Lung (tissue), 12 donors: Measurements from ENCODE around the gene TGDS. TPM values are rescaled to one million over a fixed set of nuclear protein-coding genes. Genes with fewer than 3 reads are reported as not detected.

Source experiments
- ATAC-seq: fragments of 200-7000 bp; cut with Tn5 transposase; one replicate; pipeline ENCODE4 v1.9.1; 2020; ENCODE audit warnings: moderate number of reproducible peaks; ENCODE audit not compliant: insufficient read depth, low FRiP score
- DNase-seq, 3 donors: peaks; one replicate each; pipeline ENCODE4 v3.0.0-alpha.2; 2013 to 2017
- H3K27ac ChIP-seq, 2 donors: one replicate each; pipeline ENCODE4 v1.5.1; 2013; ENCODE audit warnings: mild to moderate bottlenecking in 2 of 2, moderate library complexity in 2 of 2, control low read depth in 1 of 2, inconsistent platforms in 1 of 2, low read depth in 1 of 2, low read length in 1 of 2
- H3K27me3 ChIP-seq, 3 donors: one replicate each; pipeline ENCODE4 v1.5.1; 2013; ENCODE audit warnings: low read length in 2 of 3; ENCODE audit not compliant: control insufficient read depth in 3 of 3, insufficient read depth in 3 of 3
- H3K36me3 ChIP-seq, 4 donors: one replicate each; pipeline ENCODE4 v1.5.1; 2013; ENCODE audit warnings: low read length in 4 of 4, mild to moderate bottlenecking in 1 of 4, moderate library complexity in 1 of 4; ENCODE audit not compliant: control insufficient read depth in 4 of 4, insufficient read depth in 4 of 4
- H3K4me1 ChIP-seq, 5 donors: one replicate each; pipeline ENCODE4 v1.5.1; 2013; ENCODE audit warnings: low read length in 5 of 5, mild to moderate bottlenecking in 2 of 5, moderate library complexity in 1 of 5; ENCODE audit not compliant: control insufficient read depth in 5 of 5, insufficient read depth in 5 of 5
- H3K4me3 ChIP-seq: one replicate; pipeline ENCODE4 v1.5.1; 2013; ENCODE audit warnings: mild to moderate bottlenecking, control low read depth, moderate library complexity
- H3K9ac ChIP-seq, 2 donors: one replicate each; pipeline ENCODE4 v1.5.1; 2013; ENCODE audit warnings: low read length in 2 of 2, control low read depth in 1 of 2; ENCODE audit not compliant: insufficient read depth in 1 of 2
- H3K9me3 ChIP-seq, 4 donors: one replicate each; pipeline ENCODE4 v1.5.1; 2013; ENCODE audit warnings: low read length in 3 of 4, mild to moderate bottlenecking in 1 of 4, moderate library complexity in 1 of 4; ENCODE audit not compliant: control insufficient read depth in 4 of 4, insufficient read depth in 3 of 4
- CTCF ChIP-seq: IDR thresholded peaks from 2 replicates; pipeline ENCODE4 v1.5.1; 2012; ENCODE audit warnings: mild to moderate bottlenecking; ENCODE audit errors: control extremely low read depth, extremely low read depth
- WGBS, 2 donors: extraction: QIAGEN DNeasy Blood & Tissue Kit; methylation state at CpG; one replicate each; pipeline ENCODE4 v1.1.7; 2013; 5-methylcytosine and 5-hydroxymethylcytosine counted together
- polyA plus RNA-seq, 2 donors: library from polyadenylated mRNA; stranded (reverse); fragments of 200-250 nt; gene quantifications; one replicate each; pipeline ENCODE4 v1.2.1, GENCODE V29; 2013
- total RNA-seq, 2 donors: library from RNA; depleted of rRNA in 1 of 2; stranded (reverse); fragments of >200 nt in 1 of 2; gene quantifications; one replicate each; pipeline ENCODE4 v1.2.1, GENCODE V29; 2014 to 2021
- donor health status: control.
- donor health status: control.
- donor health status: Bipolar disorder and iron deficiency.
- donor health status: healthy.
- donor health status: DM: yes; HTN: yes; CAD: no.

Gene TGDS
- total and polyA plus RNA-seq, 4 donors, result 7.5 to 24.4 (median 9.1) TPM

DNA sequence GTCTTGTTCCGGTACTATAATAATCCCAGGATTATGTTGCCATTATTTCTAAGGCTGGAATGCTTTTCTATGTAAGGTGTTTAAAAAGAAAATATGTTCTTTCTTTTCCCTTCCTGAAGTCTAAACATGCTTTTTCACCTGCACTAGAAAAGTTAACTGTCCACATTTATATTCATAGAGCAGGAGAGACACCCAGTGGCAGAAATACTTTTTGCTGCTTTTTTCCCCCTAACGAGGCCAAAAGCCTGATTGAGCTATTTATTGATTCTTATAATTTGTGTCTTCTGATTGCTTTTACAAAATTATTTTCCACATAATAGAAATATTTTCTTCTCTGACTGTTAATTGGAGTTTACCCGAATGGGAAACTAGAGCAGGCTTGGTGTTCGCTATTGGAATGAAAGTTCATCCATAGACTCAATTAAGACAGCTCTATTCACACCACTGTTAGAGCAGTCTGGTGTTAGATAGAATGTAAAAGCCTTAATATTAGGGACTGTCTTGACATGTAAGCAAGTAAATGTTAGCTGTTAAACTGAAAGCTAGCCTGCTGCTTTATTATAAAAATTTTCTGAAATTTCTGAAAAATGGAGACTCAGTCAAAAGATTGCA, 21.5 kb upstream of the TGDS start:
- Histone ChIP-seq H3K4me3 (no peak overlapping the region), H3K4me1 (no peaks in the 10 kb centered on the region), H3K9me3 (no peaks in the 10 kb centered on the region), H3K36me3 (peaks cover 2 to 23% (median 4%) of the 10 kb centered on the region in 4 donors), H3K27ac (no peak overlapping the region), H3K27me3 (no peaks in the 10 kb centered on the region), H3K9ac (no peak overlapping the region)
- peak; percentile 38 for TF ChIP-seq CTCF
- no peak for ATAC-seq
- DNase-seq, result peak in 2 of 3 donors; percentile 55 to 63
- WGBS, 2 donors, result 73% methylated on average over 4 of the region's 4 CpGs

DNA sequence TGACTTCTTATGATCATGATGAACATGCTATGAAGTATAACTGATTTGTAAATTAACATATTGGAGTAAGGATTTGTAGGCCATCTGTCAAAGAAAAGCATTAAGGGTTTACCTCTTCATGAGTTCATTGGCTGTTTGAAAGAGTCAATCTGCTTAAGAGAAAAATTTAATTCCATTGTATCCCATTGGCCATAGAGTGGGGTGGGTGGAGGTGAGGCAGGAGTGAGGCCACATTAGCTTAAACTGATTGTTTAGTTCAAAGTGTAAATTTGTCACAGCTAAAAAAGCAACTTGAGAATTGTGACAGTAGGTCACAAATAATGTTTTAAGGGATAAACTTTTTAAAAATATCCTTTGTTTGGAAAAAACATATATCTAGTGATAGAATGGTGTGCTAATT, 17.1 kb upstream of the TGDS start:
- DNase-seq, result no peak
- Histone ChIP-seq H3K27ac (no peak overlapping the region), H3K4me1 (no peaks in the 10 kb centered on the region), H3K36me3 (peaks cover 2 to 20% (median 4%) of the 10 kb centered on the region in 4 donors), H3K9ac (no peak overlapping the region), H3K9me3 (no peaks in the 10 kb centered on the region), H3K27me3 (no peaks in the 10 kb centered on the region), H3K4me3 (no peak overlapping the region)
- TF ChIP-seq CTCF, result no peak
- ATAC-seq, result no peak

GRCh38 chr13:94612050-94612449, 16.1 kb upstream of the TGDS start:
- ATAC-seq (no peak), DNase-seq (no peak)
- 91 to 97% methylated on average over 4 of the region's 4 CpGs for WGBS, 2 donors
- Histone ChIP-seq H3K9ac (no peak overlapping the region), H3K9me3 (no peaks in the 10 kb centered on the region), H3K27ac (no peak overlapping the region), H3K4me3 (no peak overlapping the region), H3K4me1 (no peaks in the 10 kb centered on the region), H3K36me3 (peaks cover 2 to 29% (median 4%) of the 10 kb centered on the region in 4 donors), H3K27me3 (no peaks in the 10 kb centered on the region)
- no peak for TF ChIP-seq CTCF

DNA sequence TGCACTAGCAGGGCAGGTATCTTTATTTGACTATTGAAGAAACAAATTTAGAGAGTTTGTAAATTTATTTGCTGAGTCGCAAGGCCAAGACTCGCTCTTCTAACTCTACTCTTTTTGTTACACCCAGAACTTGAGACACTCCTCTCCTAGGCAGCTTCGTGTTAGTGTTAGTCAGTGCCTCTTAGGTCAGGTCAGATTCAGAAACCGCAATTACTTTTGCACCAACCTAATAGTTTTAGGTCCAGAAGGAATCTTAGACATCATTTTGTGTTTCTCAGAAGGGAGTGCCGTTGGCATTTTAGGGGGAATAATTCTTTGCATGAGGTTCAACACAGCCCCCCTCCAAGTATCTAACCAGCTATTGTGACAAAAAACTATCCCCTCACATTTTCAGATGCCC, 14.5 kb upstream of the TGDS start:
- H3K27ac ChIP-seq, result no peak overlapping the region
- DNase-seq, result no peak
- TF ChIP-seq CTCF, result no peak
- H3K9me3 ChIP-seq, result no peaks in the 10 kb centered on the region
- no peak overlapping the region for H3K9ac ChIP-seq
- no peaks in the 10 kb centered on the region for H3K27me3 ChIP-seq
- WGBS, 2 donors, result 94 to 97% methylated on average over 5 of the region's 5 CpGs
- no peaks in the 10 kb centered on the region for H3K4me1 ChIP-seq
- H3K4me3 ChIP-seq, result no peak overlapping the region
- no peak for ATAC-seq
- peaks cover 2 to 29% (median 8%) of the 10 kb centered on the region in 4 donors for H3K36me3 ChIP-seq
